ENCODE measurements around the gene FN3K. TPM values are rescaled to one million over a fixed set of nuclear protein-coding genes. Genes with fewer than 3 reads are reported as not detected.
A peak's percentile ranks its signal among the peaks of the same experiment; 100 is the strongest.

Gene FN3K
- total and polyA plus RNA-seq, 2 of the 13 experiments (the other 11 are each of a cell fraction or from before 2014, with no cell fraction given): 3.5 to 12.2 TPM

DNA sequence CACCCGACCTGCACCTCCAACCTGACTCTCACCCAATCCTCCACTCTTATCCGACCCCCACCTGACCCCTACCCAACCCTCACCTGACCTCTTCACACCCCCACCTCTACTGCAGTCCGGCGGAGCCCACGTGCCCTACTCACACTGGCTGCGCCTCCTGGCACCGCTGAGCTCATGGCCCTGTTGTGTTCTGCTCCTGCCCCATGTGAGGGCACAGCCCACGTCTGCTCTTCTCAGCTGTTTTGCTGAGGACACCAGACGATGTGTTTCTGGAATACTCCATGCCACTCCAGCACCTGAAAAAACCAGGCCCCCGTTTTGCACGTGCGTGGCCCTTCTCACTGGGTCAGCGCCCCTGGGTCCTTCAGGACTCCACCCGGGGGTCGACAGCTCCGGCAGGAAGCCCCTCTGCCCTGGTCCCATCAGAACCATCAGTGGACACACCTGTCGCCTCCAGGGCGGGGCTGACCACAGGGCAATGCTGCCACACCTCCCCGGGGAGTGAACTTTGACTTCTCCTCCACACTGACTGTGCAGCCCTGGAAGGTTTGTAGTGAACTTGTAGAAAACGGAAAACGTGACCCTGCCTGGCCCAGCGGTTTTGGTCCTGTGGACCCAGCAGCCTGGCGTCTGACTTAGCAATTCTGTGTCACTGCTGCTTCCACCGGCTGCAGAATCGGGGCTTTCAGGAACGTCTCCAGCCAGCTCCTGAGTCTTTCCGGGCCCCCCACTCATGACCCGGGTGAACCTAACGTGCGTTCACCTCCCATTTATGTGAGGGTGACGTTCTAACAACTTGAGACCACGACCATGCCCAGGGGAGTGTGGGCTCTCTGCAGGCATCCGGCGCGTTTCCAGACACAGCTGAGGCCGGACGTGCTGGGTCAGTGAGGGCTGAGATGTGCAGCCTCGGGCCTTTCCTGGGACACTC, 31.2 kb upstream of the FN3K start (continued):
- no peak for TF ChIP-seq HES4 (CRISPR knock-in tag; IDR thresholded peaks at IDR 0.05; ENCODE audit: borderline replicate concordance)
- no peak for TF ChIP-seq PCBP1 (IDR thresholded peaks at IDR 0.05; ENCODE audit: borderline replicate concordance, low read depth, low read length)
- no peak for TF ChIP-seq ZNF557 (CRISPR knock-in tag; IDR thresholded peaks at IDR 0.05)
- TF ChIP-seq ZNF788 (CRISPR knock-in tag; IDR thresholded peaks at IDR 0.05; ENCODE audit: borderline replicate concordance): peak; percentile 68; the same call in 1 of the 2 replicates
- TF ChIP-seq, protein P1, sequence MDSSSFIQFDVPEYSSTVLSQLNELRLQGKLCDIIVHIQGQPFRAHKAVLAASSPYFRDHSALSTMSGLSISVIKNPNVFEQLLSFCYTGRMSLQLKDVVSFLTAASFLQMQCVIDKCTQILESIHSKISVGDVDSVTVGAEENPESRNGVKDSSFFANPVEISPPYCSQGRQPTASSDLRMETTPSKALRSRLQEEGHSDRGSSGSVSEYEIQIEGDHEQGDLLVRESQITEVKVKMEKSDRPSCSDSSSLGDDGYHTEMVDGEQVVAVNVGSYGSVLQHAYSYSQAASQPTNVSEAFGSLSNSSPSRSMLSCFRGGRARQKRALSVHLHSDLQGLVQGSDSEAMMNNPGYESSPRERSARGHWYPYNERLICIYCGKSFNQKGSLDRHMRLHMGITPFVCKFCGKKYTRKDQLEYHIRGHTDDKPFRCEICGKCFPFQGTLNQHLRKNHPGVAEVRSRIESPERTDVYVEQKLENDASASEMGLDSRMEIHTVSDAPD (CRISPR knock-in tag; IDR thresholded peaks at IDR 0.05): no peak
- no peak for TF ChIP-seq FIP1L1 (IDR thresholded peaks at IDR 0.05; ENCODE audit: borderline replicate concordance, insufficient read depth, low read depth, low read length)
- TF ChIP-seq PHF5A (CRISPR knock-in tag; IDR thresholded peaks at IDR 0.05; ENCODE audit: low read depth, unreplicated experiment): no peak
- TF ChIP-seq, protein P2, sequence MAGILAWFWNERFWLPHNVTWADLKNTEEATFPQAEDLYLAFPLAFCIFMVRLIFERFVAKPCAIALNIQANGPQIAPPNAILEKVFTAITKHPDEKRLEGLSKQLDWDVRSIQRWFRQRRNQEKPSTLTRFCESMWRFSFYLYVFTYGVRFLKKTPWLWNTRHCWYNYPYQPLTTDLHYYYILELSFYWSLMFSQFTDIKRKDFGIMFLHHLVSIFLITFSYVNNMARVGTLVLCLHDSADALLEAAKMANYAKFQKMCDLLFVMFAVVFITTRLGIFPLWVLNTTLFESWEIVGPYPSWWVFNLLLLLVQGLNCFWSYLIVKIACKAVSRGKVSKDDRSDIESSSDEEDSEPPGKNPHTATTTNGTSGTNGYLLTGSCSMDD (CRISPR knock-in tag; IDR thresholded peaks at IDR 0.05): no peak
- TF ChIP-seq, protein P3, sequence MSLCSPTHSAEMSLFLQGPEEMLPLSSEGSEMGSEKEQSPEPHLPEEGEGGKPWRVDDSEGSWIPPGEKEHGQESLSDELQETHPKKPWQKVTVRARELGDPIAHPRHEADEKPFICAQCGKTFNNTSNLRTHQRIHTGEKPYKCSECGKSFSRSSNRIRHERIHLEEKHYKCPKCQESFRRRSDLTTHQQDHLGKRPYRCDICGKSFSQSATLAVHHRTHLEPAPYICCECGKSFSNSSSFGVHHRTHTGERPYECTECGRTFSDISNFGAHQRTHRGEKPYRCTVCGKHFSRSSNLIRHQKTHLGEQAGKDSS (CRISPR knock-in tag; IDR thresholded peaks at IDR 0.05; ENCODE audit: borderline replicate concordance, low read depth): peak; percentile 31; the same call in 1 of the 2 replicates
- peak; percentile 76; the same call in 1 of the 2 replicates for TF ChIP-seq ZNF724P (CRISPR knock-in tag; IDR thresholded peaks at IDR 0.05; ENCODE audit: borderline replicate concordance)
- no peak for TF ChIP-seq ZNF737 (CRISPR knock-in tag; IDR thresholded peaks at IDR 0.05; ENCODE audit: borderline replicate concordance)
- peak; percentile 39 for TF ChIP-seq U2AF1 (optimal IDR thresholded peaks at IDR 0.05; ENCODE audit: low read depth, low read length)
- TF ChIP-seq, protein P4, sequence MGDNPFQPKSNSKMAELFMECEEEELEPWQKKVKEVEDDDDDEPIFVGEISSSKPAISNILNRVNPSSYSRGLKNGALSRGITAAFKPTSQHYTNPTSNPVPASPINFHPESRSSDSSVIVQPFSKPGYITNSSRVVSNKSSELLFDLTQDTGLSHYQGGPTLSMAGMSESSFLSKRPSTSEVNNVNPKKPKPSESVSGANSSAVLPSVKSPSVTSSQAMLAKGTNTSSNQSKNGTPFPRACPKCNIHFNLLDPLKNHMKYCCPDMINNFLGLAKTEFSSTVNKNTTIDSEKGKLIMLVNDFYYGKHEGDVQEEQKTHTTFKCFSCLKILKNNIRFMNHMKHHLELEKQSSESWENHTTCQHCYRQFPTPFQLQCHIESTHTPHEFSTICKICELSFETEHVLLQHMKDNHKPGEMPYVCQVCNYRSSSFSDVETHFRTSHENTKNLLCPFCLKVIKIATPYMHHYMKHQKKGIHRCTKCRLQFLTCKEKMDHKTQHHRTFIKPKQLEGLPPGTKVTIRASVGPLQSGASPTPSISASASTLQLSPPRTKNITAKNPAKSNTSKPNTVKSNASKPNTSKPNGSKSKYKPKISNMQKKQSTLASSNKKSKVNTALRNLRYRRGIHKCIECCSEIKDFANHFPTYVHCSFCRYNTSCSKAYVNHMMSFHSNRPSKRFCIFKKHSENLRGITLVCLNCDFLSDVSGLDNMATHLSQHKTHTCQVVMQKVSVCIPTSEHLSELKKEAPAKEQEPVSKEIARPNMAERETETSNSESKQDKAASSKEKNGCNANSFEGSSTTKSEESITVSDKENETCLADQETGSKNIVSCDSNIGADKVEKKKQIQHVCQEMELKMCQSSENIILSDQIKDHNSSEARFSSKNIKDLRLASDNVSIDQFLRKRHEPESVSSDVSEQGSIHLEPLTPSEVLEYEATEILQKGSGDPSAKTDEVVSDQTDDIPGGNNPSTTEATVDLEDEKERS (CRISPR knock-in tag; IDR thresholded peaks at IDR 0.05): no peak
- TF ChIP-seq, protein P5, sequence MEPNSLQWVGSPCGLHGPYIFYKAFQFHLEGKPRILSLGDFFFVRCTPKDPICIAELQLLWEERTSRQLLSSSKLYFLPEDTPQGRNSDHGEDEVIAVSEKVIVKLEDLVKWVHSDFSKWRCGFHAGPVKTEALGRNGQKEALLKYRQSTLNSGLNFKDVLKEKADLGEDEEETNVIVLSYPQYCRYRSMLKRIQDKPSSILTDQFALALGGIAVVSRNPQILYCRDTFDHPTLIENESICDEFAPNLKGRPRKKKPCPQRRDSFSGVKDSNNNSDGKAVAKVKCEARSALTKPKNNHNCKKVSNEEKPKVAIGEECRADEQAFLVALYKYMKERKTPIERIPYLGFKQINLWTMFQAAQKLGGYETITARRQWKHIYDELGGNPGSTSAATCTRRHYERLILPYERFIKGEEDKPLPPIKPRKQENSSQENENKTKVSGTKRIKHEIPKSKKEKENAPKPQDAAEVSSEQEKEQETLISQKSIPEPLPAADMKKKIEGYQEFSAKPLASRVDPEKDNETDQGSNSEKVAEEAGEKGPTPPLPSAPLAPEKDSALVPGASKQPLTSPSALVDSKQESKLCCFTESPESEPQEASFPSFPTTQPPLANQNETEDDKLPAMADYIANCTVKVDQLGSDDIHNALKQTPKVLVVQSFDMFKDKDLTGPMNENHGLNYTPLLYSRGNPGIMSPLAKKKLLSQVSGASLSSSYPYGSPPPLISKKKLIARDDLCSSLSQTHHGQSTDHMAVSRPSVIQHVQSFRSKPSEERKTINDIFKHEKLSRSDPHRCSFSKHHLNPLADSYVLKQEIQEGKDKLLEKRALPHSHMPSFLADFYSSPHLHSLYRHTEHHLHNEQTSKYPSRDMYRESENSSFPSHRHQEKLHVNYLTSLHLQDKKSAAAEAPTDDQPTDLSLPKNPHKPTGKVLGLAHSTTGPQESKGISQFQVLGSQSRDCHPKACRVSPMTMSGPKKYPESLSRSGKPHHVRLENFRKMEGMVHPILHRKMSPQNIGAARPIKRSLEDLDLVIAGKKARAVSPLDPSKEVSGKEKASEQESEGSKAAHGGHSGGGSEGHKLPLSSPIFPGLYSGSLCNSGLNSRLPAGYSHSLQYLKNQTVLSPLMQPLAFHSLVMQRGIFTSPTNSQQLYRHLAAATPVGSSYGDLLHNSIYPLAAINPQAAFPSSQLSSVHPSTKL (CRISPR knock-in tag; IDR thresholded peaks at IDR 0.05): peak; percentile 62
- no peak for TF ChIP-seq ZNF264 (CRISPR knock-in tag; IDR thresholded peaks at IDR 0.05)
